HCT116 (cell line): ENCODE results near the gene UBAC2. TPM values are rescaled to one million over a fixed set of nuclear protein-coding genes. Genes with fewer than 3 reads are reported as not detected.

ENCODE experiments used
- ATAC-seq: fragments of 200-7000 bp; cut with Tn5 transposase; 2 replicates; pipeline ENCODE4 v1.9.1; 2020; ENCODE audit warnings: mild to moderate bottlenecking, moderate library complexity
- BruUV-seq: library from RNA; stranded (reverse); fragments of 400-500 nt; replicated peaks from 2 replicates; lab custom pipeline; 2021; lab: Mats Ljungman, UMichigan
- CTCF ChIA-PET: fragments of 300-600 bp; sonication (Branson Sonifier 250); formaldehyde crosslinking; loops from one replicate; lab custom pipeline; 2021; ENCODE audit warnings: antibody characterized with exemption; lab: Charles Lee
- POLR2A ChIA-PET: fragments of 300-600, 350-600 bp; sonication (Branson Sonifier 250); formaldehyde crosslinking; loops from one replicate; lab custom pipeline; 2021; ENCODE audit warnings: antibody characterized with exemption; lab: Charles Lee
- RAD21 ChIA-PET, 2 experiments: fragments of 300-600 bp; sonication (Branson Sonifier 250); formaldehyde crosslinking; loops; one replicate each; lab custom pipeline; 2023; ENCODE audit warnings: low total read pairs in 2 of 2; ENCODE audit not compliant: uncharacterized antibody in 2 of 2, unreplicated experiment in 2 of 2, low non-redundant PET in 1 of 2; lab: Charles Lee
- DNase-seq: peaks from one replicate; pipeline ENCODE4 v3.0.0-alpha.2; 2010; ENCODE audit warnings: low read depth, low spot score
- H2AFZ ChIP-seq: fragments of 200-600 bp; shearing (Covaris generic), sonication (generic); 2 replicates; pipeline ENCODE4 v1.6.1; 2017; ENCODE audit warnings: low read depth, mixed run types, mixed read lengths, antibody characterized with exemption, low read length; ENCODE audit not compliant: poor library complexity, severe bottlenecking
- H3K27ac ChIP-seq: 2 replicates; pipeline ENCODE4 v1.5.1; 2012; ENCODE audit warnings: low read depth, low read length
- H3K27me3 ChIP-seq: fragments of 200-600 bp; sonication (generic); 2 replicates; pipeline ENCODE4 v1.6.1; 2016; ENCODE audit warnings: mixed run types, low read length, mixed read lengths; ENCODE audit not compliant: insufficient read depth
- H3K36me3 ChIP-seq, 2 experiments: fragments of 200-500 bp in 1 of 2; fragments of 200-600 bp in 1 of 2; sonication (Bioruptor generic) in 1 of 2; sonication (generic) in 1 of 2; 2 replicates each; pipeline versions ENCODE4 v1.5.1 to v1.6.1; 2014 to 2016; ENCODE audit warnings: low read length in 2 of 2, inconsistent platforms in 1 of 2, mixed read lengths in 1 of 2, mixed run types in 1 of 2; ENCODE audit not compliant: insufficient read depth in 2 of 2, control insufficient read depth in 1 of 2
- H3K4me1 ChIP-seq, 2 experiments: fragments of 200-600 bp in 1 of 2; sonication (generic) in 1 of 2; 2 replicates each; pipeline versions ENCODE4 v1.5.1 to v1.6.1; 2012 to 2017; ENCODE audit warnings: low read length in 2 of 2, inconsistent platforms in 1 of 2, mild to moderate bottlenecking in 1 of 2, mixed read lengths in 1 of 2, mixed run types in 1 of 2, moderate library complexity in 1 of 2; ENCODE audit not compliant: insufficient read depth in 2 of 2, control insufficient read depth in 1 of 2
- H3K4me2 ChIP-seq: fragments of 200-600 bp; sonication (generic); 2 replicates; pipeline ENCODE4 v1.6.1; 2017; ENCODE audit warnings: mixed run types, low read length, mixed read lengths
- H3K4me3 ChIP-seq, 2 experiments: fragments of 200-600 bp in 1 of 2; sonication (generic) in 1 of 2; replicated peaks in 1 of 2; 2 replicates each; pipeline ENCODE4 v1.5.1; 2011 to 2016; ENCODE audit warnings: low read length in 2 of 2, control low read depth in 1 of 2, low read depth in 1 of 2, mild to moderate bottlenecking in 1 of 2, mixed read lengths in 1 of 2, mixed run types in 1 of 2
- H3K79me2 ChIP-seq: fragments of 200-600 bp; sonication (generic); 2 replicates; pipeline ENCODE4 v1.6.1; 2017; ENCODE audit warnings: mild to moderate bottlenecking, mixed run types, low read length, moderate library complexity, mixed read lengths; ENCODE audit not compliant: insufficient read depth
- H3K9ac ChIP-seq: fragments of 200-600 bp; sonication (generic); 2 replicates; pipeline ENCODE4 v1.6.1; 2016; ENCODE audit warnings: low read length, mixed read lengths
- H3K9me2 ChIP-seq: fragments of 200-600 bp; sonication (generic), shearing (Covaris generic); 2 replicates; pipeline ENCODE4 v1.6.1; 2017; ENCODE audit warnings: mixed run types, mild to moderate bottlenecking, moderate library complexity; ENCODE audit not compliant: insufficient read depth
- H3K9me3 ChIP-seq, 2 experiments: fragments of 200-500 bp in 1 of 2; fragments of 200-600 bp in 1 of 2; sonication (Bioruptor generic) in 1 of 2; sonication (generic) in 1 of 2; 2 replicates each; pipeline ENCODE4 v1.6.1; 2014 to 2017; ENCODE audit warnings: low read length in 2 of 2, mixed read lengths in 2 of 2, inconsistent platforms in 1 of 2, low read depth in 1 of 2, mild to moderate bottlenecking in 1 of 2, mixed run types in 1 of 2, moderate library complexity in 1 of 2; ENCODE audit not compliant: control insufficient read depth in 1 of 2, insufficient read depth in 1 of 2
- H4K20me1 ChIP-seq: fragments of 200-600 bp; sonication (generic), shearing (Covaris generic); 2 replicates; pipeline ENCODE4 v1.6.1; 2017; ENCODE audit warnings: mixed run types, mild to moderate bottlenecking, moderate library complexity; ENCODE audit not compliant: insufficient read depth
- CBX3 ChIP-seq: IDR thresholded peaks from 2 replicates; pipeline ENCODE4 v1.6.1; 2012; ENCODE audit warnings: low read depth
- CEBPB ChIP-seq: IDR thresholded peaks from 2 replicates; pipeline ENCODE4 v1.6.1; 2012; ENCODE audit warnings: low read depth
- EGR1 ChIP-seq: IDR thresholded peaks from 2 replicates; pipeline ENCODE4 v1.6.1; 2012; ENCODE audit warnings: low read depth
- EZH2 ChIP-seq: fragments of 200-600 bp; sonication (generic); IDR thresholded peaks from 2 replicates; pipeline ENCODE4 v1.6.1; 2017; ENCODE audit warnings: antibody characterized with exemption, mixed run types
- EZH2phosphoT487 ChIP-seq: fragments of 200-600 bp; IDR thresholded peaks from 2 replicates; pipeline ENCODE4 v1.6.1; 2018; ENCODE audit warnings: antibody characterized with exemption, borderline replicate concordance
- POLR2A ChIP-seq: IDR thresholded peaks from 2 replicates; pipeline ENCODE4 v1.7.0; 2011; ENCODE audit warnings: borderline replicate concordance; ENCODE audit not compliant: insufficient read depth, insufficient read length; ENCODE audit errors: extremely low read depth
- POLR2AphosphoS5 ChIP-seq: IDR thresholded peaks from 2 replicates; pipeline ENCODE4 v1.6.1; 2011; ENCODE audit warnings: mild to moderate bottlenecking, low read depth, low read length, moderate library complexity
- RAD21 ChIP-seq: IDR thresholded peaks from 2 replicates; pipeline ENCODE4 v1.6.1; 2012; ENCODE audit warnings: low read depth, mild to moderate bottlenecking
- SIN3A ChIP-seq: IDR thresholded peaks from 2 replicates; pipeline ENCODE4 v1.6.1; 2012; ENCODE audit warnings: low read depth
- SRF ChIP-seq: IDR thresholded peaks from 2 replicates; pipeline ENCODE4 v1.6.1; 2012; ENCODE audit warnings: low read depth
- TCF7L2 ChIP-seq: IDR thresholded peaks from 2 replicates; pipeline ENCODE4 v1.7.0; 2011; ENCODE audit warnings: borderline replicate concordance, inconsistent platforms; ENCODE audit not compliant: insufficient read depth, insufficient read length; ENCODE audit errors: extremely low read depth
- YY1 ChIP-seq: IDR thresholded peaks from 2 replicates; pipeline ENCODE4 v1.6.1; 2011; ENCODE audit warnings: low read length, low read depth, moderate library complexity, mild to moderate bottlenecking; ENCODE audit not compliant: insufficient replicate concordance; ENCODE audit errors: extremely low read depth
- ZFX ChIP-seq: fragments of 450-650 bp; IDR thresholded peaks from 2 replicates; pipeline ENCODE4 v1.6.1; 2017
- ZNF274 ChIP-seq: fragments of 200-500 bp; sonication (Bioruptor generic); IDR thresholded peaks from 2 replicates; pipeline ENCODE4 v1.6.1; 2014; ENCODE audit warnings: mild to moderate bottlenecking, low read depth, low read length, inconsistent platforms
- intact Hi-C: fragments of 100-400 bp; cut with micrococcal nuclease; formaldehyde crosslinking; loops from 2 replicates; pipeline ENCODE4 v1.10.0; 2022
- total RNA-seq: library from RNA; stranded (reverse); gene quantifications from one replicate; pipeline ENCODE4 v1.2.1, GENCODE V29; 2021; ENCODE audit not compliant: unreplicated experiment
- TF ChIP-seq, protein P1 (sequence below): IDR thresholded peaks from 2 replicates; pipeline ENCODE4 v1.6.1; 2012
- TF ChIP-seq, protein P2 (sequence below): IDR thresholded peaks from 2 replicates; pipeline ENCODE4 v1.6.1; 2012
- TF ChIP-seq, protein P3 (sequence below): IDR thresholded peaks from 2 replicates; pipeline ENCODE4 v1.6.1; 2011; ENCODE audit warnings: mild to moderate bottlenecking, low read length, moderate library complexity; ENCODE audit not compliant: insufficient replicate concordance; ENCODE audit errors: extremely low read depth
- TF ChIP-seq, protein P4 (sequence below), 3 experiments: fragments of 200-600 bp in 1 of 3; sonication (generic) in 1 of 3; IDR thresholded peaks in 2 of 3; conservative IDR thresholded peaks in 1 of 3; 2 replicates each; pipeline ENCODE4 v1.5.1; 2012 to 2017; ENCODE audit warnings: low read depth in 2 of 3, low read length in 2 of 3, antibody characterized with exemption in 1 of 3, borderline replicate concordance in 1 of 3, control low read depth in 1 of 3, mild to moderate bottlenecking in 1 of 3, mixed read lengths in 1 of 3, mixed run types in 1 of 3, moderate library complexity in 1 of 3; ENCODE audit not compliant: insufficient read depth in 1 of 3
- TF ChIP-seq, protein P5 (sequence below): IDR thresholded peaks from 2 replicates; pipeline ENCODE4 v1.6.1; 2012; ENCODE audit warnings: low read depth

The UBAC2 gene
- total RNA-seq, 1 experiment from 2014 or later = 67.4 TPM

DNA sequence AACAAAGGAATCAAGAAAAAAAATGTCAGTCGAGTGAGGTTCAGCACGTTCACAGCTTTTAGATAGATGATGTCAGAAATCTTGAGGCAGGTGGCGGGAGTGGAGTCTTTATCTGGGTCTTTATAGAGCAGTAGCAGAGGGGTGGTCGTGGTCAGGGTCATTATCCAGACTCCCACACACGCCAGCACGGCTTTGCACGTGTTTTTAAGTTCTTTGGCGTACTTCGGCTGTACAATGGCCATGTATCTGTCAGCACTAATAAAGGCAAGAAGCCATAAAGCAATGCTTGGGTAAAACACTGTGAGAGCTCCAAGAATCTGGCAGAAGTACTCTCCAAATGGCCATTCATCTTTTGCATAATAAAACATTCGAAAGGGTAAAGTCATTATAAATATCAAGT is 54.6 kb downstream of the UBAC2 start:
- no TSS peak for BruUV-seq
- no peaks in the 10 kb centered on the region for H3K4me1 ChIP-seq
- ChIA-PET CTCF (interaction anchor here (0.8 to 1.6 kb wide), 3 partner anchors 9 to 14 kb away, joined by 4 to 8 read pairs (median 4); no protein-coding TSS in a partner anchor), POLR2A (no interaction called here), RAD21 (no interaction called here)
- peaks cover 10% of the 10 kb centered on the region; the same call in 1 of the 2 replicates for H3K79me2 ChIP-seq
- ATAC-seq (no peak), DNase-seq (no peak)
- no peak overlapping the region for H3K4me3 ChIP-seq
- no peaks in the 10 kb centered on the region for H3K27me3 ChIP-seq
- H3K9me2 ChIP-seq = no peaks in the 10 kb centered on the region
- intact Hi-C loops = no loop called here
- TF ChIP-seq CEBPB (no peak), YY1 (no peak), RAD21 (no peak), SIN3A (no peak), CBX3 (no peak), EZH2phosphoT487 (no peak), TCF7L2 (no peak), ZFX (no peak), SRF (no peak), POLR2A (no peak), POLR2AphosphoS5 (no peak), EZH2 (no peak), ZNF274 (no peak), EGR1 (no peak)
- TF ChIP-seq, protein P1, sequence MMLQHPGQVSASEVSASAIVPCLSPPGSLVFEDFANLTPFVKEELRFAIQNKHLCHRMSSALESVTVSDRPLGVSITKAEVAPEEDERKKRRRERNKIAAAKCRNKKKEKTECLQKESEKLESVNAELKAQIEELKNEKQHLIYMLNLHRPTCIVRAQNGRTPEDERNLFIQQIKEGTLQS = no peak
- TF ChIP-seq, protein P2, sequence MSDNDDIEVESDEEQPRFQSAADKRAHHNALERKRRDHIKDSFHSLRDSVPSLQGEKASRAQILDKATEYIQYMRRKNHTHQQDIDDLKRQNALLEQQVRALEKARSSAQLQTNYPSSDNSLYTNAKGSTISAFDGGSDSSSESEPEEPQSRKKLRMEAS = no peak
- TF ChIP-seq, protein P3, sequence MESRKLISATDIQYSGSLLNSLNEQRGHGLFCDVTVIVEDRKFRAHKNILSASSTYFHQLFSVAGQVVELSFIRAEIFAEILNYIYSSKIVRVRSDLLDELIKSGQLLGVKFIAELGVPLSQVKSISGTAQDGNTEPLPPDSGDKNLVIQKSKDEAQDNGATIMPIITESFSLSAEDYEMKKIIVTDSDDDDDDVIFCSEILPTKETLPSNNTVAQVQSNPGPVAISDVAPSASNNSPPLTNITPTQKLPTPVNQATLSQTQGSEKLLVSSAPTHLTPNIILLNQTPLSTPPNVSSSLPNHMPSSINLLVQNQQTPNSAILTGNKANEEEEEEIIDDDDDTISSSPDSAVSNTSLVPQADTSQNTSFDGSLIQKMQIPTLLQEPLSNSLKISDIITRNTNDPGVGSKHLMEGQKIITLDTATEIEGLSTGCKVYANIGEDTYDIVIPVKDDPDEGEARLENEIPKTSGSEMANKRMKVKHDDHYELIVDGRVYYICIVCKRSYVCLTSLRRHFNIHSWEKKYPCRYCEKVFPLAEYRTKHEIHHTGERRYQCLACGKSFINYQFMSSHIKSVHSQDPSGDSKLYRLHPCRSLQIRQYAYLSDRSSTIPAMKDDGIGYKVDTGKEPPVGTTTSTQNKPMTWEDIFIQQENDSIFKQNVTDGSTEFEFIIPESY = no peak
- TF ChIP-seq, protein P4, sequence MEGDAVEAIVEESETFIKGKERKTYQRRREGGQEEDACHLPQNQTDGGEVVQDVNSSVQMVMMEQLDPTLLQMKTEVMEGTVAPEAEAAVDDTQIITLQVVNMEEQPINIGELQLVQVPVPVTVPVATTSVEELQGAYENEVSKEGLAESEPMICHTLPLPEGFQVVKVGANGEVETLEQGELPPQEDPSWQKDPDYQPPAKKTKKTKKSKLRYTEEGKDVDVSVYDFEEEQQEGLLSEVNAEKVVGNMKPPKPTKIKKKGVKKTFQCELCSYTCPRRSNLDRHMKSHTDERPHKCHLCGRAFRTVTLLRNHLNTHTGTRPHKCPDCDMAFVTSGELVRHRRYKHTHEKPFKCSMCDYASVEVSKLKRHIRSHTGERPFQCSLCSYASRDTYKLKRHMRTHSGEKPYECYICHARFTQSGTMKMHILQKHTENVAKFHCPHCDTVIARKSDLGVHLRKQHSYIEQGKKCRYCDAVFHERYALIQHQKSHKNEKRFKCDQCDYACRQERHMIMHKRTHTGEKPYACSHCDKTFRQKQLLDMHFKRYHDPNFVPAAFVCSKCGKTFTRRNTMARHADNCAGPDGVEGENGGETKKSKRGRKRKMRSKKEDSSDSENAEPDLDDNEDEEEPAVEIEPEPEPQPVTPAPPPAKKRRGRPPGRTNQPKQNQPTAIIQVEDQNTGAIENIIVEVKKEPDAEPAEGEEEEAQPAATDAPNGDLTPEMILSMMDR (IDR thresholded peaks at IDR 0.05 in 2 of 3, conservative IDR thresholded peaks at IDR 0.05 in 1 of 3; ENCODE audit: borderline replicate concordance in 1 of 3, insufficient read depth in 1 of 3, low read depth in 2 of 3, low read length in 2 of 3) = no peak
- TF ChIP-seq, protein P5, sequence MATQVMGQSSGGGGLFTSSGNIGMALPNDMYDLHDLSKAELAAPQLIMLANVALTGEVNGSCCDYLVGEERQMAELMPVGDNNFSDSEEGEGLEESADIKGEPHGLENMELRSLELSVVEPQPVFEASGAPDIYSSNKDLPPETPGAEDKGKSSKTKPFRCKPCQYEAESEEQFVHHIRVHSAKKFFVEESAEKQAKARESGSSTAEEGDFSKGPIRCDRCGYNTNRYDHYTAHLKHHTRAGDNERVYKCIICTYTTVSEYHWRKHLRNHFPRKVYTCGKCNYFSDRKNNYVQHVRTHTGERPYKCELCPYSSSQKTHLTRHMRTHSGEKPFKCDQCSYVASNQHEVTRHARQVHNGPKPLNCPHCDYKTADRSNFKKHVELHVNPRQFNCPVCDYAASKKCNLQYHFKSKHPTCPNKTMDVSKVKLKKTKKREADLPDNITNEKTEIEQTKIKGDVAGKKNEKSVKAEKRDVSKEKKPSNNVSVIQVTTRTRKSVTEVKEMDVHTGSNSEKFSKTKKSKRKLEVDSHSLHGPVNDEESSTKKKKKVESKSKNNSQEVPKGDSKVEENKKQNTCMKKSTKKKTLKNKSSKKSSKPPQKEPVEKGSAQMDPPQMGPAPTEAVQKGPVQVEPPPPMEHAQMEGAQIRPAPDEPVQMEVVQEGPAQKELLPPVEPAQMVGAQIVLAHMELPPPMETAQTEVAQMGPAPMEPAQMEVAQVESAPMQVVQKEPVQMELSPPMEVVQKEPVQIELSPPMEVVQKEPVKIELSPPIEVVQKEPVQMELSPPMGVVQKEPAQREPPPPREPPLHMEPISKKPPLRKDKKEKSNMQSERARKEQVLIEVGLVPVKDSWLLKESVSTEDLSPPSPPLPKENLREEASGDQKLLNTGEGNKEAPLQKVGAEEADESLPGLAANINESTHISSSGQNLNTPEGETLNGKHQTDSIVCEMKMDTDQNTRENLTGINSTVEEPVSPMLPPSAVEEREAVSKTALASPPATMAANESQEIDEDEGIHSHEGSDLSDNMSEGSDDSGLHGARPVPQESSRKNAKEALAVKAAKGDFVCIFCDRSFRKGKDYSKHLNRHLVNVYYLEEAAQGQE = no peak
- no peak overlapping the region for H2AFZ ChIP-seq
- peaks cover 4% of the 10 kb centered on the region; the same call in 1 of the 2 replicates for H4K20me1 ChIP-seq
- H3K9ac ChIP-seq = no peak overlapping the region
- no peak overlapping the region for H3K4me2 ChIP-seq
- no peak overlapping the region for H3K27ac ChIP-seq
- H3K9me3 ChIP-seq = no peaks in the 10 kb centered on the region
- peaks cover 2 to 3% of the 10 kb centered on the region in 2 experiments; a peak in 1 of 4 replicates for H3K36me3 ChIP-seq
